NCI-H748 (cell line): ENCODE measurements around the gene PODN.

ENCODE experiments used
- DNase-seq: peaks from one replicate; lab custom pipeline; 2025; ENCODE audit not compliant: unreplicated experiment; lab: John Stamatoyannopoulos, UW

Gene PODN

GRCh38 chr1:53112861-53113260 is 50.8 kb downstream of the PODN start:
- DNase-seq: no peak

- no peak for DNase-seq
Measured at GRCh38 chr1:53114090-53114489, 52.1 kb downstream of the PODN start.

DNA sequence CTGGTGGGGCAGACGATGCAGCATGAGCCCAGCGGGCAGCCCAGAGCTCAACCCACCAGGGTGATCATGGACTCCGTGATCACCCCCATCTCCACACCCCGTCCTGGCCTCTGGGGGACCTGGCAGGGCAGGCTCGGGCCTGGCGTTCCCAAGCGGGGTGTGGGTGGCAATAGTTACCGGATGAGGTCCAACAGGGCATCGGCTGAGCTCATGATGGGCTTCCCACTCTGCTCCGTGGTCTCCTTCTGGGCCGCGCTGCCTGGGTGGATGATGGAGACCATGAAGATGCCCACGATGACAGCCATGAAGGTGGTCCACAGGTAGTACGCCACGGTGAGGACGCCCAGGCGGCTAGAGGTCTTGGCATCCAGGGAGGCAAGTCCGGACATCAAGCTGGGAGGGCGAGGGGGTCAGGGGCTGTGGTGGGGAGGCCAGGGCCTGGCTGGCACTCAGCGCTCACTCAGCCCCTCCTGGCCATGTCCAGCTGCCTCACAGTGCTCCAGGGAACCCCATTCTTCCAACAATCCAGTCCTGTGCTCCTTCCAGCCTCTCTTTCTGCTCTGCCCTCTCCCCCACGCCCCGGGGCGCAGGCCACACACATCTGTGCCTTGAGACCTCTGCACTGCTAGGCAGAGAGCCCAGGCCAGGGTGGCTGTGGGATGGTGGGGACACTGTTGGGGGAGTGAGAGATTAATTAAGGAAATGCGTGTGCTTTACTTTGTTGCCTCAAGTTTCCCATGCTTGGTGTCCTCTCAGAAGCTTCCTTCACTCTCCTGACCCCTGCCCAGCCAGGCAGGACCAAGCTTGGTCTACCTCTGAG is 52.8 kb downstream of the PODN start:
- DNase-seq: no peak

- peak; percentile 27 for DNase-seq
Measured at GRCh38 chr1:53115403-53116306, 53.6 kb downstream of the PODN start.

GRCh38 chr1:53116307-53116810 is 54.3 kb downstream of the PODN start:
- no peak for DNase-seq

DNA sequence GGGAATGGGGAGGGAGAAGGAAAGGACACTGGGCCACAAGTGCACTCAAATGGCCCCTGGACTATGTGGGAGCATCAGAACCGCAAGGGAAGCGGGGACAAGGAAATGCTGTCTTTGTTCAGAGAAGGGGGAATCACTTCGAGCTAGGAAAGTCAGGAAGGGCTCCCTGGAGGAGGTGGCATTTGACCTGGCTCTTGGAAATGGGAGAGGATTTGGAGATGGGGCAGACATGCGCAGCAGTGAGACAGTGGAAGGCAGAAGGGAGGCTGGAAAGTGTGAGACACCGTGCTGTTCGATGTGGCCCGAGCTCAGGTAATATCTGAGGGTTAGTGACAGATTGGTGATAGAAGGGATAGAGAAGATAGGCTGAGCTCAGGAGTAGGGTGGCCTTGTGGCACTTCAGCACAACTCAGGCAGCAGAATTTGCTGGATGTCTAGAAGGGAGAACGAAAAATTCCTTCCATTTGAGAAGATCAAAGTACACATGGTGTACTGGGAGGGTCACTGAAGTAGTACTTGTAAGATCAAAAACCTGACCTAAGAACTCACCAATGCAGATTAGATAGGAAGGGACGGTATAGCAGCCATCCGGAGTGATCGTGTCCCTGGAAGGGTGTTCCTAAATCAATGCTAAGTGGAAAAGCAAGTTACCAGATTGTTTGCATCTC is 55.1 kb downstream of the PODN start:
- no peak for DNase-seq

DNA sequence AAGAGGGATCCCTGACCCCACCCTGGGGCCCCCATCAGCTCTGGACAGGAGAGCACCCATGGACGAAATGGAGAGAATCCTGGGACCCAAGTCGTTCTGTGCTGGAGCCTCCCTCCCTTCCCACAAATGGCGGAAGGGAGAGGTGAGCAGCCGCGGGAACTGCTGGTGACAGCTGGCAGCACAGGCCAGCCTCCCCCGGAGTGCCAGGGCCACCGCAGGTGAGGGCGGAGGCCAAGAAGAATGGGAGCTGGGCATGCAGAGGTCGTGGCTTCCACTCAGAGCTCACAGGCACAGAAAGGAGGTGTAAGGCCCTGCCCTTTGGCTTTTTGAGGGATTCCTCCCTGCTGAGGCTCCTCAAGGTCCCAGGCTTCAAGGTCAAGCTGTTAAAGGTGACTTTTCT is 55.8 kb downstream of the PODN start:
- DNase-seq: no peak

- DNase-seq: no peak
Measured at GRCh38 chr1:53120659-53121058, 58.6 kb downstream of the PODN start.

- DNase-seq: peak; percentile 34
Measured at GRCh38 chr1:53121319-53122172, 59.5 kb downstream of the PODN start.

DNA sequence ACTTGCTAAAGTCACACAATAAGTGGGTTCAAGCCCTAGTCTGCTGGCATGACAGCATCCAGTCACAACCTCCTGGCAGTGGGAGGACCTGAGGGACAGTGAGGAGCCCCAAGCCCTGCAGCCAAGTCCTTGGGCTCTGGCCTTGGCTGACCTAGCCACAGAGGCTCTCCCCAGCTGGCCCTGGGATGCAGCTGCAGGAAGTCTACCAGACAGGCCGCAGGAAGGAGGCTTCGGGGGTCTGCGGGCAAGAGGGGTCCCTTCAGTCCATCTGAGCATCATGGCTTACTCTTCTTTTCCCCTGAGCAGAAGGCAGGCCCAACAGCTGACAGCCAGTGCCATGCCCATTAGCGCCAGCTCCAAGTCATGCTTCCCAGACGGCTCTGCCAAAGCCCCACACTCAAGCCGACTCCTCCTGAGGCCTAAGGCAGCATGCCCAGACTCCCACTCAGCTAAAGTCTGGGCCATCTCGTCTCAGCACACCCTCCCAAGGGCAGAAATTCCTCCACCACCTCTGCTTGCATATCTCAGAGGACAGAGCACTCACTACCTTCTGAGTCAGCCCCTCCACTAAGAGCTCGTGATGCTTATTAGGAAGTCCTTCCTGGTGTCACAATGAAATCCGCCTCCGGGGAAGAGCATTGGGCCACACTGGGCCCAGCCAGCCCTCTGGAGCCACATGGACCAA is 60.3 kb downstream of the PODN start:
- DNase-seq: no peak

DNA sequence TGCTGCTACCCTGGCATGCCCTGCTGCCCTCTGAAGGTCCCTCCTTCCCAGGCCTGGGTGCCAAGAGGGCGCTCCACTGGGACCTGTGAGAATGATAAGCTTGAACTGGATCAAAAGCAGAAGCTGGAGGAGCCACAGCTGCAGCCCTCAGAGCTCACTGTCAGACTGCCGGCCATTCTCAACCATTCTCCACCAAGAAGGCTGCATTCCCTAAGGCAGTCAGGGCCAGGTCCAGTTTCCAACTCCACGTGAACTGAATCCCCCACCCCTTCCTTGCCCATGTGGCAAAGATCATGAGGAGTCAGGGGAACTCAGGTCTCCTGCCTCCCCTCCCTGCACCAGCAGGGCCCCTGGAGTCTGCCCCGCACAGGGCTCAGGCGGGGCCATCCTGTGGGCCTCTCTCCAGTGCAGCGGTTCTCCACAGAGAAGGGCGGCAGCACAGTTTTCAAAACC is 61.0 kb downstream of the PODN start:
- no peak for DNase-seq

- DNase-seq: no peak
Measured at GRCh38 chr1:53123453-53124140, 61.6 kb downstream of the PODN start.

DNA sequence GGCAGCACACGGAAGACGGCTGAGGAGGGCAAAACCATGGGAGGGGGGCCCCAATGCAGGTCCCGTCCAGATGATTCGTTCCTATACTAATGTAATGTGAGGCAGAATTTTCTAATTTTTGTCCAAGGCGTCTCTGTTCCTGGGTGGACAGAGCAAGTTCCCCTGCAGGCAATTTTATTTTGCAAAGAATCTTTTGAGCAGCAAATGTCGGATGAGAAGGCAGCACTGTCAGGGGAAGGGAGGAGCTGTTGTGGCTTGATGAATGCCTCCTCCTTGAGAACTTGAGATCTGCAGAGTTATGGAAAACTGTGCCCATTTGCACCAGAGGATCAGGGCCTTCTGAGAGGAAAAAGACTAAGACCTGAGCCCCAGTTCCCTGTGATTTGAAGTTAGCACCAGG is 63.1 kb downstream of the PODN start:
- no peak for DNase-seq

DNA sequence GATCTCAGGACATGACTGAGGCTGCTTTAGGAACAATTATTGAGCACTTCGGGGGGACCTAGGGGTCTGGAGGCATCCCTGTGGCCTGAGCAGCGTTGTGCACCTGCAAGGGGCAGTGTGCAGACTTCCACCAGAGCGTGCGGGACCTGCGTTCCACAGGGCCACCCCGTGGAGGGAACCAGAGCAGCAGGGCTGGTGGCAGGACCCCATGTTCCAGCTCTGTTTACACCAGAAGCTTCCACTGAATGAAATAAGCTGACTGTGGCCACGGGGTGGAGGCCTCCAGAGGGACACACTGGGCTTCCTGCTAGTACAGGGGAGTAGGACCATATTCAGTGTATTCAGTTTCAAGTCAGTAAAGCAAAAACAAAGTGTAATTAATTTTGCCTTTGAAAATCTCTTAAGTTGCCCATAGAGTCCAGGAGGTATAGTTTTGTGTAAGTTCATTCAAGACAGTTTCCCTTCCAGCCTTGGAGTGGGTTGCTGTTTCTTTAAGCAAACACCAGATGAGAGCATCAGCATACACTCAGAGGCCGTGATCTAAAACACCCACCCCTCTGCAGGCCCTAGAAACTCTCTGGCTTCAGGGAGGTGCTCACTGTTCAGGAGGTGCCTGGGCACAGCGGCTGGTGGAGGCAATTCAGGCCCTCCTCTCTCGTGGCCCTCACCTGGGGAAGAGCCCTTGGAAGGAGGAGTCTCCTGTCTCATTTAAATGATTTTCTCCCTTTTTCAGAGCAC is 63.8 kb downstream of the PODN start:
- DNase-seq: no peak

GRCh38 chr1:53126495-53126894 is 64.5 kb downstream of the PODN start:
- no peak for DNase-seq

DNA sequence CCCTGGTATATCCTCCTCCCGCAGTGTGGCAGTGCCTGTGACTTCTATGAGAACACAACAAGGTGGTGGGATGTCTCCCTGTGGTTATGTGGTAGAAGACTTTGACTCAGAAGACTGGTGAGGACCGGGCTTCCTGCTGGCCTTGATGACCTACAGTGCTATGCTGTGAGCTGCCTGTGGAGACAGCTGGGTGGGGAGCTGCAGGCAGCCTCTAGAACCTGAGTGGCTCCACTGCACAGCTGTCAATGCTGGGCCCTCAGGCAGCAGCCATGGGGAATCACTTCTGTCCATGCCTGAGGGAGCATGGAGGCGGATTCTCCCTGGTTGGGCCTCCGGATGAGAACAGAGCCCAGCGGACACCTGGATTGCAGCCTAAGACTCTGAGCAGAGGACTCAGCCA is 65.5 kb downstream of the PODN start:
- DNase-seq: no peak

DNA sequence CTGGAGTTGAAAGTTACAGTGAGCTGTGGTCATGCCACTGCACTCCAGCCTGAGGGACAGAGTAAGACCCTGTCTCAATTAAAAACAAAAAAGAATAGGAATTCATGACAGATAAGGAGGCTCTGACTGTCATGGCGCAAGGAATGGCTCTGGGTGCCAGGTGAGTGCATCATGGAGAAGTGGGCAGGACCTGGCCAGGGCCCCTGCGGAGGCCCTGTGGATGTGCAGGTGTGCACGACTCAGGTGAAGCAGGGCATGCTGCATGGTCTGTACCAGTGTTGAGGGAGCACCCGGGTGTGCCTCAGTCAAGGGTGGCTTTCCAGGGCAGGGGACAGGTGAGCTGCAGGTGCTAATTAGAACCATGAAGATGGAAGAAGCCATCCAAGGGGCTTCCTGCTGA is 66.4 kb downstream of the PODN start:
- no peak for DNase-seq

GRCh38 chr1:53129891-53130597 is 68.0 kb downstream of the PODN start:
- no peak for DNase-seq
